ENCODE results near the gene RRP8.

RRP8 gene

DNA sequence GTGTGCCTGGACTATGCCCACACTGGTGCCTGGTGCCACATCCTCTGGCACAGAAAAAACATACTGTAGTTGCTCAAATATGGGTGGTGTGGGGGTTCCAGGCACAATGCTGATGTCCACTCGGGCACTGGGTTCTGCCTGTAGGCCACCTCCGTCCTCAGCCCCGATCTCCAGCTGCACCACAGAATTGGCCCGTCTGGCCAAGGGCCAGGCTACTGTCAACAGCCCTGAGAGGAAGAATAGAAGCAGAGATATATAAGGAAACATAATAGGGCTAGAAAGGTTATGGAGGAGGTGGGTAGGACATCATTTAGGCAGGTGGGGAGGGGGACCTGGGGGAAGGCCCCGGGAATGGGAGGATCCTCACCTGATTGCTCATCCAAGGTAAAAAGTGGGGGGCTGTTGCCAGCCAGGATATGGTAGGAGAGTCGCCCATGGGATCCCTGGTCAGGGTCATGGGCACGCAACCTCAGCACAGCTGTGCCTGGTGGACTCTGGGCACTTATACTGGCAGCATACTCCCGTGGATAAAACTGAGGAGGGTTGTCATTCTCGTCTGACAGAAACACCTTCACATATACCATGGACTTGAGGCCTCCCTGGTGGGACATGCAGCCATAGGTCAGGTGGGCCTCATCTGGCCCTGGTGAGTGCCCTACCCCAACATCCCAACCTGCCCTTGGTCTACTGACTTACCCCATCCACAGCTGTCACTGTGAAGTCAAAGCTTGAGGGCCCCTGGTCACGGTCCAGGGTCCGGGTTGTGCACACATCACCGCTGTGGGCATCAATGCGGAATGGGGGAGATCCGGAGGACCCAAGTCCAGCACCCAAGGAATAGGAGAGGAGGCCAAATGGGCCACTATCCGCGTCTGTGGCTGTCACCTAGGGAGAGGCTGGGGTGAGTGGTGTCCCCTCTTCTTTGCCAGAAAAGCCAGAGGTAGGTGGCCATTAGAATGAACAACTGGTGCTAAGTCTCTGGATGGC, 30.3 kb upstream of the RRP8 start:
- TF ChIP-seq, protein P1, sequence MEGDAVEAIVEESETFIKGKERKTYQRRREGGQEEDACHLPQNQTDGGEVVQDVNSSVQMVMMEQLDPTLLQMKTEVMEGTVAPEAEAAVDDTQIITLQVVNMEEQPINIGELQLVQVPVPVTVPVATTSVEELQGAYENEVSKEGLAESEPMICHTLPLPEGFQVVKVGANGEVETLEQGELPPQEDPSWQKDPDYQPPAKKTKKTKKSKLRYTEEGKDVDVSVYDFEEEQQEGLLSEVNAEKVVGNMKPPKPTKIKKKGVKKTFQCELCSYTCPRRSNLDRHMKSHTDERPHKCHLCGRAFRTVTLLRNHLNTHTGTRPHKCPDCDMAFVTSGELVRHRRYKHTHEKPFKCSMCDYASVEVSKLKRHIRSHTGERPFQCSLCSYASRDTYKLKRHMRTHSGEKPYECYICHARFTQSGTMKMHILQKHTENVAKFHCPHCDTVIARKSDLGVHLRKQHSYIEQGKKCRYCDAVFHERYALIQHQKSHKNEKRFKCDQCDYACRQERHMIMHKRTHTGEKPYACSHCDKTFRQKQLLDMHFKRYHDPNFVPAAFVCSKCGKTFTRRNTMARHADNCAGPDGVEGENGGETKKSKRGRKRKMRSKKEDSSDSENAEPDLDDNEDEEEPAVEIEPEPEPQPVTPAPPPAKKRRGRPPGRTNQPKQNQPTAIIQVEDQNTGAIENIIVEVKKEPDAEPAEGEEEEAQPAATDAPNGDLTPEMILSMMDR (IDR thresholded peaks at IDR 0.05; ENCODE audit: low read depth, low read length), result no peak
- H3K4me3 ChIP-seq (replicated peaks in 1 of 2; ENCODE audit: low read depth in 2 of 2, low read length in 2 of 2), result no peak overlapping the region
- DNase-seq (ENCODE audit: low read depth in 2 of 2), result no peak

DNA sequence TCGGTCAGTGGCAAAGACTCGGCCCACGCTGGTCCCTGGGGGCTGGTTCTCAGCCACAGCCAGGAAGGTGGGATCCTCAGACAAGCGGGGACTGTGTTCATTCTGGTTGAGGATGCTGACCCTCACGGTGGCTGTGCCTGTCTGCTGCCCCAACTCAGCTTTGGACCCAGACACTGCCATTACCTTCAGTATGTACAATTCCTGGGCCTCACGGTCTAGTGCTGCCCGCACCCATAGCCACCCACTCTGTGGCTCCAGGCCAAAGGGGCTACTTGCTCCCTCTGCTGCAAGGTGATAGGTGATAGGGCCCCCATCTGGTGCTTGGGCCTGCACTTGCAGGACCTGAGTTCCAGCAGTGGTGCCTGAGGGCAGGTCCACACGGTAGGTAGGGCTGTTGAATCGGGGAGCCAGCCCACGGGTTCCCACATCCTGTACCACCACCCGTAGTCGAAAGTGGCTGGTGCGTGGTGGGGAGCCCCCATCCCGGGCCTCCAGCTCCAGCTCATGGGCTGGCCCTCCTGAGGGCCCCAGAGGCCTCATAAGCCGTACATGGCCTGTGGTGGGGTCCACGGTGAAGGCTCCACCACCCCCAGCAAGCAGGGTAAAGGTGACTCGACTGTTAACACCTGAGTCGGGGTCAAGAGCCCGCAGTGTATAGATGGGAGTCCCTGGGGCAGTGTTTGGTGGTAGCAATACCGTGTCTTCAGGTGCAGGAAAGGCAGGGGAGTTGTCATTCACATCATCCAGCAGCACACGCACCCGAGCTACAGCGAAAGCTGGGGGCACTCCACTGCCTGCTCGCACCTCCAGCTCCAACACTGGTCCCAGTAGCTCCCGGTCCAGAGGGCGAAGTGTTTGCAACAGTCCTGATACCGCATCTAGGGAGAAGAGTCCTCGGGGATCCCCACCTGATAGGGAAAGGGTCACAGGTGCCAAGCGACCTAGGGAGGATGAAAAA, 29.0 kb upstream of the RRP8 start:
- no peak for DNase-seq (ENCODE audit: low read depth in 2 of 2)
- H3K4me3 ChIP-seq (replicated peaks in 1 of 2; ENCODE audit: low read depth in 2 of 2, low read length in 2 of 2), result no peak overlapping the region
- TF ChIP-seq, protein P1 (IDR thresholded peaks at IDR 0.05; ENCODE audit: low read depth, low read length), result no peak

DNA sequence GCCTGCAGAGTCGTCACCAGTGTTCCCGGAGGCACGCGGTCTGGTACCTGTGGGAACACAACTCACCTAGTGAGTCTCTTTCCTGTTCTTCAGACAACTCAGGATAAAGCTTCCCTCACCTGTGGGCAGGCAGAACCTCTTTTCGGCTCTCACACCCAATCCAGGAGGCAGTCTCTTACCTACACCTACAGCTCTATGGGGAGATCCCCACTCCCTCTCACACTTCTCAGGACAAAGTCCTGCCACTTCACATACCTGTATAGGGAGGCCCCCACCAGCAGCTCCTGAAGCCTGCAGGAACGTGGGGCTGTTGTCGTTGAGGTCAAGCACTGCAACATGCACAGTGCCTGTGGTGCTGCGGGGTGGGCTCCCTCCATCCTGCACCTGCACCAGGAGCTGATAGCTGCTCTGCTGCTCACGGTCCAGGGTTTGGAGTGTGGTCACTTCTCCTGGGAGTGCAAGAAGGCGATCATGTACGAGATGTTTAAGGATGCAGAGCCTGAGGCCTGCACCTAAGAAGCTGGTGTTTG, 28.0 kb upstream of the RRP8 start:
- TF ChIP-seq, protein P1 (IDR thresholded peaks at IDR 0.05; ENCODE audit: low read depth, low read length), result no peak
- DNase-seq (ENCODE audit: low read depth in 2 of 2), result no peak
- no peak overlapping the region for H3K4me3 ChIP-seq (replicated peaks in 1 of 2; ENCODE audit: low read depth in 2 of 2, low read length in 2 of 2)

DNA sequence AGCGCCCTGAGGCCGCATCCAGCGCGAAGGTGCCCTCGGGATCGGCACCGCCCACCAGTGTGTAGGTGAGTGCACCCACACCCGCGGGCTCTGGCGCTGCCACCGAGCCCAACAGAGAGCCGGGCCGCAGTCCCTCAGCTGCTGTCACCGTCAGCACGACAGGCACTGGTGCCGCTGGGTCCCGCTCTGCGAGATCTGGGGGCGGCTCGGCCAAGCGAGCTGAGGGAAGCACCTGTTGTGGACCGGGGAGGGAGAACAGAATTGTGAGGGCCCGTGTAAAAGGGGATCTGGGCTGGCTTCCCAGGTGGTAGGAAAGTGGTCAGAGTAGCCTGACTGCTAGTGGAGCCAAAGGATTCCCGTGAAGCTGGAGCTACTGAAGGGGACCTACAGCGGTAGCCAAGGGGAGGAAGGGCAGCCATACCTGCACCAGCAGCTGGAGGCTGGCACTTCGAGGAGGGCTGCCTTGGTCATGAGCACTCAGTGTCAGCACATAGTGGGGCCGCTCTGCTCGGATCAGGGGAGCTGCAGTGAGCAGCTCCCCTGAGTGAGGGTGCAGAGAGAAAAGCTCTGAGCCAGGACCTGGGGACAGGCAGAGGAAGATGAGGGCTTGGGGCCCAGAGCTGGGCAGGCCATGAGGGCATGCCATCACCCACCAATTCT, 27.3 kb upstream of the RRP8 start:
- H3K4me3 ChIP-seq (replicated peaks in 1 of 2; ENCODE audit: low read depth in 2 of 2, low read length in 2 of 2), result no peak overlapping the region
- TF ChIP-seq, protein P1 (IDR thresholded peaks at IDR 0.05; ENCODE audit: low read depth, low read length), result no peak
- DNase-seq (ENCODE audit: low read depth in 2 of 2), result no peak

DNA sequence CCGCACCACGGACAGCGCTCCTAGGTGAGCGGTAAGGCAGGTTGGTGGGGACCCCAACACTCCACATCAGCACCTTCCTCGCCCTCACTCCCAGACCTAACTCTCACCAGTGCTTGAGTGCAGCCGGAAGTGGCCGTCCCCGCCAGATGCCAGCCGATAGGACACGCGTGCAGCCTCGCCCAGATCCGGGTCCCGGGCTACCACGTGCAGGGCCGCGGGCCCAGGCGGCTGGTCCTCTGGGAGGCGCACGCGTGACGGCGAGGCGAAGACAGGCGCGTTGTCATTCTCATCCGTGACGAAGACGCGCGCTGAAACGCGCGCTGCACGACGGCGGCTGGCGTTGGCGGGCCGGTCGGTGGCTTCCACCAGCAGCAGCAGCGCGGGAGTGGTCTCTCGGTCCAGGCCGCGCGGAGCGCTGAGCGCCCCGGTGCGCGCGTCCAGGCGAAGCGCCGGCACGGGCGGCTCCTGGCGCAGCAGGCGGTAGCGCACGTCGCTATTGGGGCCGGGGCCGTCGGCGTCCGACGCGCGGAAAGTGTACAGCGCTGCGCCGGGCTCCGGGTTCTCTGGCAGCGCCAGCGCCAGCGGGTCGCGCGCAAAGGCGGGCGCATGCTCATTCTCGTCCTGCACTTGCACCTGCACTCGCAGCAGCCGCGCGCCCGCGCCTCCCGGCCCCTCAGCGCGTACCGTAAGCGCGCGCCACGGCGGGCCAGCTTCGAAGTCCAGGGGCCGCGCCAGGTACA, 26.6 kb upstream of the RRP8 start:
- TF ChIP-seq, protein P1 (IDR thresholded peaks at IDR 0.05; ENCODE audit: low read depth, low read length), result no peak
- DNase-seq (ENCODE audit: low read depth in 2 of 2), result no peak
- no peak overlapping the region for H3K4me3 ChIP-seq (replicated peaks in 1 of 2; ENCODE audit: low read depth in 2 of 2, low read length in 2 of 2)

Measured in cardiac fibroblast (primary cell).